Astrocyte (in vitro differentiated cells and primary cell): ENCODE measurements around the gene BCAT1. TPM values are rescaled to one million over a fixed set of nuclear protein-coding genes. Genes with fewer than 3 reads are reported as not detected.
"Not testable (repeated sequence)": the region's sequence is repeated elsewhere in the genome, so short reads cannot be mapped to it uniquely, and the experiment has no call there.

Experiments
- DNase-seq: peaks from one replicate; pipeline ENCODE4 v3.0.0-alpha.2; 2010; ENCODE audit warnings: low read depth
- FAIRE-seq: peaks from 2 replicates; lab custom pipeline; 2011; peaks lifted over from hg19 to GRCh38; lab: Jason Lieb, UNC
- H2AFZ ChIP-seq: 2 replicates; pipeline ENCODE4 v1.6.0; 2012; ENCODE audit warnings: low read depth, low read length, inconsistent platforms
- H3K27ac ChIP-seq: 2 replicates; pipeline ENCODE4 v1.5.1; 2011; ENCODE audit warnings: low read depth, low read length, inconsistent platforms
- H3K27me3 ChIP-seq: 2 replicates; pipeline ENCODE4 v1.6.0; 2011; ENCODE audit warnings: low read length, inconsistent platforms; ENCODE audit not compliant: insufficient read depth
- H3K36me3 ChIP-seq: 2 replicates; pipeline ENCODE4 v1.5.1; 2011; ENCODE audit warnings: low read length, inconsistent platforms; ENCODE audit not compliant: insufficient read depth
- H3K4me1 ChIP-seq: 2 replicates; pipeline ENCODE4 v1.5.1; 2011; ENCODE audit warnings: low read length, inconsistent platforms; ENCODE audit not compliant: insufficient read depth
- H3K4me2 ChIP-seq: 2 replicates; pipeline ENCODE4 v1.6.0; 2012; ENCODE audit warnings: low read length, inconsistent platforms
- H3K4me3 ChIP-seq: 2 replicates; pipeline ENCODE4 v1.5.1; 2011; ENCODE audit warnings: low read depth, mild to moderate bottlenecking, low read length, inconsistent platforms; ENCODE audit not compliant: insufficient read depth
- H3K79me2 ChIP-seq: 2 replicates; pipeline ENCODE4 v1.6.0; 2012; ENCODE audit warnings: mild to moderate bottlenecking, low read length, inconsistent platforms; ENCODE audit not compliant: insufficient read depth
- H3K9ac ChIP-seq: 2 replicates; pipeline ENCODE4 v1.6.0; 2012; ENCODE audit warnings: mild to moderate bottlenecking, low read length, inconsistent platforms
- H3K9me3 ChIP-seq: 2 replicates; pipeline ENCODE4 v1.5.1; 2012; ENCODE audit warnings: low read depth, mild to moderate bottlenecking, low read length, inconsistent platforms; ENCODE audit not compliant: insufficient read depth
- H4K20me1 ChIP-seq: 2 replicates; pipeline ENCODE4 v1.6.0; 2012; ENCODE audit warnings: low read length, inconsistent platforms; ENCODE audit not compliant: insufficient read depth
- H3K27ac Mint-ChIP-seq: one replicate; pipeline ENCODE4 v1.8.0; 2021; ENCODE audit warnings: mild to moderate bottlenecking, mixed read lengths; ENCODE audit not compliant: unreplicated experiment
- H3K27me3 Mint-ChIP-seq: one replicate; pipeline ENCODE4 v1.8.0; 2021; ENCODE audit warnings: low read depth, mixed read lengths; ENCODE audit not compliant: unreplicated experiment
- H3K36me3 Mint-ChIP-seq: one replicate; pipeline ENCODE4 v1.8.0; 2021; ENCODE audit warnings: low read depth, mixed read lengths; ENCODE audit not compliant: unreplicated experiment
- H3K4me1 Mint-ChIP-seq: one replicate; pipeline ENCODE4 v1.8.0; 2021; ENCODE audit warnings: low read depth, mixed read lengths; ENCODE audit not compliant: unreplicated experiment
- H3K4me3 Mint-ChIP-seq: one replicate; pipeline ENCODE4 v1.8.0; 2021; ENCODE audit warnings: mild to moderate bottlenecking, moderate library complexity, mixed read lengths; ENCODE audit not compliant: unreplicated experiment
- H3K9me3 Mint-ChIP-seq: one replicate; pipeline ENCODE4 v1.8.0; 2021; ENCODE audit warnings: mild to moderate bottlenecking, mixed read lengths; ENCODE audit not compliant: unreplicated experiment
- EZH2 ChIP-seq: IDR thresholded peaks from 2 replicates; pipeline ENCODE4 v1.6.1; 2012; ENCODE audit warnings: mild to moderate bottlenecking, low read length, inconsistent platforms; ENCODE audit not compliant: insufficient read depth
- total RNA-seq: library from RNA; stranded (reverse); gene quantifications from 2 replicates; pipeline ENCODE4 v1.2.1, GENCODE V29; 2021
- TF ChIP-seq, protein P1 (sequence below): IDR thresholded peaks from 2 replicates; pipeline ENCODE4 v1.5.1; 2011; ENCODE audit warnings: low read depth, mild to moderate bottlenecking, inconsistent platforms, low read length, moderate library complexity; ENCODE audit not compliant: insufficient read depth

The BCAT1 gene
- total RNA-seq, 1 donor from 2014 or later = 476 TPM

DNA sequence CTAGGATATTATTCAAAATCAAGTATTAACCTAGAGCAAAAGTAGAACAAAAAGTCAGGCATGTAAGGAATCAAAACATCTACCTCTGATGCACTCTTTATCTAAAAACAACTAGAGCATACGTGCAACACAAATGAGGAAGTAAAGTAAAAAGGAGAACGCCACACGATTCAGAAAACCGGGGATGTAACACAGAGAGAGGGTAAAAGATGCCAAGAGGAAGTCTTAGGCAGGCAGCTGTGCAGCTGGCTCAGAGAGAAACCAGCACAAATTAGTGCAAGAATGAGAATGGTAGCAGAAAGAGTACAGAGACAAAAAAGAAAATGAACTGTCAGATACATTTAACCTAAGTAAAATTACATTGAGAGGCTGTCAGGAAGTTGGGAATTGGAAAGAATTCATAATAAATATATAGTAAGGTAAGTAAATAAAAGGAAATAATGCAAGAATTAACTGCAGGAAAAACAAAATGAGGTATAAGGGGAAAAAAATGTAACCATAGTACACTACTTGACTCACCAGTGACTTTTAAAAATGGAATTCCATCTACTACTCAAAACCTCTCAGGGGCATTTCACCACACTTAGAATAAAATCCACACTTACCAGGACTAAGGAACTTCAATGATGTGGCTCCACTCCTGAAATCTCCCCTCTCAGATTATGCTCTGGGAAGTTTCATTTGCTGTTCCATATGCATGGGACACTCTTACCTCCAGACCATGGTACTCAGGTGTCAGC is 17.1 kb downstream of the BCAT1 start:
- no peaks in the 10 kb centered on the region for H3K27me3 Mint-ChIP-seq

DNA sequence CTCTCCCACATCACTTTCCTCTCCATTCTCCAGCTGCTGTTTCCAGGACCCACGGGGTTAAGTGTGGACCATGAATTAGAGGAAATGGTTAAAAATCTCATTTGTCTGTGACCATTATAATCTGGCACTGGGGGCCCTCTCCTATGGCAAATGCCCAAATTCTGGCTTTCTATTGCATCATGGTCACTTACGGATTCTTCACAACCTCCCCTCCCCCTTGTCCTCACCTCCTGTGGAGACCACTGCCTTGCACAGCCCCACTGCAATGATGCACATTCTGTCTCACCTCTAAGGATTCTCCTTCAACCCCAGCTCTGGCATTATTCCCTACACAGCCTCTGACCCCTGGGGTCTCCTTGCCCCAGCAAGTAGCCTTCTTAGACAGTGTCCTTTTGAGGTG is 18.9 kb downstream of the BCAT1 start:
- Histone ChIP-seq H3K9me3 (no peaks in the 10 kb centered on the region), H2AFZ (no peak overlapping the region), H3K4me3 (no peak overlapping the region), H3K79me2 (peaks cover 73% of the 10 kb centered on the region), H3K27ac (no peak overlapping the region), H3K9ac (no peak overlapping the region), H4K20me1 (peaks cover 72% of the 10 kb centered on the region), H3K36me3 (no peaks in the 10 kb centered on the region), H3K27me3 (no peaks in the 10 kb centered on the region), H3K4me1 (no peaks in the 10 kb centered on the region), H3K4me2 (no peak overlapping the region)
- TF ChIP-seq, protein P1, sequence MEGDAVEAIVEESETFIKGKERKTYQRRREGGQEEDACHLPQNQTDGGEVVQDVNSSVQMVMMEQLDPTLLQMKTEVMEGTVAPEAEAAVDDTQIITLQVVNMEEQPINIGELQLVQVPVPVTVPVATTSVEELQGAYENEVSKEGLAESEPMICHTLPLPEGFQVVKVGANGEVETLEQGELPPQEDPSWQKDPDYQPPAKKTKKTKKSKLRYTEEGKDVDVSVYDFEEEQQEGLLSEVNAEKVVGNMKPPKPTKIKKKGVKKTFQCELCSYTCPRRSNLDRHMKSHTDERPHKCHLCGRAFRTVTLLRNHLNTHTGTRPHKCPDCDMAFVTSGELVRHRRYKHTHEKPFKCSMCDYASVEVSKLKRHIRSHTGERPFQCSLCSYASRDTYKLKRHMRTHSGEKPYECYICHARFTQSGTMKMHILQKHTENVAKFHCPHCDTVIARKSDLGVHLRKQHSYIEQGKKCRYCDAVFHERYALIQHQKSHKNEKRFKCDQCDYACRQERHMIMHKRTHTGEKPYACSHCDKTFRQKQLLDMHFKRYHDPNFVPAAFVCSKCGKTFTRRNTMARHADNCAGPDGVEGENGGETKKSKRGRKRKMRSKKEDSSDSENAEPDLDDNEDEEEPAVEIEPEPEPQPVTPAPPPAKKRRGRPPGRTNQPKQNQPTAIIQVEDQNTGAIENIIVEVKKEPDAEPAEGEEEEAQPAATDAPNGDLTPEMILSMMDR = no peak
- no peak for TF ChIP-seq EZH2
- H3K9me3 Mint-ChIP-seq = peaks cover 4% of the 10 kb centered on the region
- no peak overlapping the region for H3K27ac Mint-ChIP-seq
- no peak for FAIRE-seq
- DNase-seq = no peak
- no peaks in the 10 kb centered on the region for H3K27me3 Mint-ChIP-seq
- peaks cover 11% of the 10 kb centered on the region for H3K36me3 Mint-ChIP-seq
- no peak overlapping the region for H3K4me3 Mint-ChIP-seq
- peaks cover 26% of the 10 kb centered on the region for H3K4me1 Mint-ChIP-seq

More for the DNA sequence above, 17.1 kb downstream of the BCAT1 start:
- H3K9ac ChIP-seq = no peak overlapping the region
- H3K9me3 ChIP-seq = no peaks in the 10 kb centered on the region
- peaks cover 7% of the 10 kb centered on the region for H3K36me3 Mint-ChIP-seq
- H3K4me2 ChIP-seq = peak overlapping the region; percentile 32
- peaks cover 4% of the 10 kb centered on the region for H3K9me3 Mint-ChIP-seq
- peaks cover 25% of the 10 kb centered on the region for H3K4me1 Mint-ChIP-seq
- no peaks in the 10 kb centered on the region for H3K27me3 ChIP-seq
- no peak overlapping the region for H3K4me3 Mint-ChIP-seq
- peaks cover 88% of the 10 kb centered on the region for H3K79me2 ChIP-seq
- H3K4me1 ChIP-seq = peaks cover under 1% of the 10 kb centered on the region
- H3K36me3 ChIP-seq = no peaks in the 10 kb centered on the region
- no peak overlapping the region for H2AFZ ChIP-seq
- DNase-seq = no peak
- TF ChIP-seq EZH2 = no peak
- TF ChIP-seq, protein P1 = no peak
- no peak overlapping the region for H3K27ac ChIP-seq
- H3K4me3 ChIP-seq = no peak overlapping the region
- peaks cover 87% of the 10 kb centered on the region for H4K20me1 ChIP-seq
- no peak overlapping the region for H3K27ac Mint-ChIP-seq
- no peak for FAIRE-seq

DNA sequence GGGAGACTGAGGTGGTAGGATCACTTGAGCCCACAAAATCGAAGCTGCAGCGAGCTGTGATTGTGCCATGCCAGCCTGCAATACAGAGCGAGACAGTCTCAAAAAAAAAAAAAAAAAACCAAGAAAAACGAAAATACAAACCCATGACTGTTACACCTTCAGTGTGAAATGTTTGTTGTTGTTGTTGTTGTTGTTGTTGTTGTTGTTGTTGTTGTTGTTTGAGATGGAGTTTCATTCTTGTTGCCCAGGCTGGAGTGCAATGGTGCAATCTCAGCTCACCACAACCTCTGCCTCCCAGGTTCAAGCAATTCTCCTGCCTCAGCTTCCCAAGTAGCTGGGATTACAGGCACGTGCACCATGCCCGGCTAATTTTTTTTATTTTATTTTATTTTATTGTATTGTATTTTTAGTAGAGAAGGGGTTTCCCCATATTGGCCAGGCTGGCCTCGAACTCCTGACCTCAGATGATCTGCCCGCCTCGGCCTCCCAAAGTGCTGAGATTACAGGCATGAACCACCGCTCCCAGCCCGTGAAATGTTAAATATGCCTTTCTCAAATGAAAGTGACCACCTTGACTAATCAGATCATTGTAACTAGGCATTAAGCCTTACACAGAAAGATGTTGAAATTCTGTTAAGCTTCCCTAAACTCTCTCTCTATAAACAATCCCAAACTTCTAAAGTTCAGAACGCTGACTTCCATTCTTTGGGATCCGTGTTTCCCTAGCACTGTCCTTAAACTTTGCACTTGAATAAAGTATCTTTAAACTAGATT is 20.2 kb downstream of the BCAT1 start:
- H3K9me3 Mint-ChIP-seq, H3K27ac Mint-ChIP-seq, H3K27me3 Mint-ChIP-seq, H2AFZ ChIP-seq, H3K9me3 ChIP-seq, H3K36me3 ChIP-seq, H3K4me3 ChIP-seq, H3K27me3 ChIP-seq, H3K4me2 ChIP-seq, H3K9ac ChIP-seq, H3K36me3 Mint-ChIP-seq, H3K27ac ChIP-seq, FAIRE-seq, H3K4me1 ChIP-seq, H3K4me3 Mint-ChIP-seq: not testable (repeated sequence)
- Histone ChIP-seq H4K20me1 (peaks cover 71% of the 10 kb centered on the region), H3K79me2 (peaks cover 73% of the 10 kb centered on the region)
- H3K4me1 Mint-ChIP-seq = peaks cover 27% of the 10 kb centered on the region
- DNase-seq = peak; percentile 19
